A673 (cell line): Measurements from ENCODE around the gene RIN1. TPM values are rescaled to one million over a fixed set of nuclear protein-coding genes. Genes with fewer than 3 reads are reported as not detected.

Experiments used
- BruUV-seq: library from RNA; stranded (reverse); fragments of 400-500 nt; replicated peaks from 2 replicates; lab custom pipeline; 2021; lab: Mats Ljungman, UMichigan
- CTCF ChIA-PET: fragments of 300-600 bp; sonication (Branson Sonifier 250); formaldehyde crosslinking; loops from one replicate; lab custom pipeline; 2022; ENCODE audit warnings: antibody characterized with exemption; lab: Charles Lee
- POLR2A ChIA-PET: fragments of 300-600 bp; sonication (Branson Sonifier 250); formaldehyde crosslinking; loops from one replicate; lab custom pipeline; 2022; ENCODE audit warnings: antibody characterized with exemption; ENCODE audit not compliant: low non-redundant PET; lab: Charles Lee
- DNase-seq: peaks from one replicate; pipeline ENCODE4 v3.0.0-alpha.2; 2015; ENCODE audit warnings: low spot score
- H3K27ac ChIP-seq: fragments of 200-600 bp; sonication (generic); 2 replicates; pipeline ENCODE4 v1.5.1; 2016; ENCODE audit warnings: mixed run types, low read depth, mild to moderate bottlenecking, mixed read lengths, antibody characterized with exemption, low read length; ENCODE audit not compliant: poor library complexity, severe bottlenecking
- H3K27me3 ChIP-seq: fragments of 200-600 bp; sonication (generic); replicated peaks from 2 replicates; pipeline ENCODE4 v1.6.1; 2017; ENCODE audit warnings: mixed run types, low read depth, mild to moderate bottlenecking, mixed read lengths, antibody characterized with exemption, low read length; ENCODE audit not compliant: insufficient read depth, poor library complexity
- H3K36me3 ChIP-seq: fragments of 200-600 bp; sonication (generic); 2 replicates; pipeline ENCODE4 v1.6.1; 2016; ENCODE audit warnings: mixed run types, mild to moderate bottlenecking, mixed read lengths, antibody characterized with exemption, low read length; ENCODE audit not compliant: insufficient read depth, poor library complexity, severe bottlenecking
- H3K4me1 ChIP-seq: fragments of 200-600 bp; sonication (generic); 2 replicates; pipeline ENCODE4 v1.6.1; 2017; ENCODE audit warnings: mixed run types, mild to moderate bottlenecking, mixed read lengths, antibody characterized with exemption, low read length; ENCODE audit not compliant: insufficient read depth, poor library complexity, severe bottlenecking
- H3K4me3 ChIP-seq: fragments of 200-600 bp; sonication (generic); 2 replicates; pipeline ENCODE4 v1.5.1; 2016; ENCODE audit warnings: low read depth, mixed run types, mild to moderate bottlenecking, mixed read lengths, low read length; ENCODE audit not compliant: poor library complexity, severe bottlenecking
- H3K9me3 ChIP-seq: fragments of 200-600 bp; sonication (generic); 2 replicates; pipeline ENCODE4 v1.6.1; 2016; ENCODE audit warnings: mixed run types, low read depth, mild to moderate bottlenecking, mixed read lengths, antibody characterized with exemption, low read length; ENCODE audit not compliant: poor library complexity, severe bottlenecking
- EZH2 ChIP-seq: fragments of 200-600 bp; sonication (generic); IDR thresholded peaks from 2 replicates; pipeline ENCODE4 v1.6.1; 2017; ENCODE audit warnings: borderline replicate concordance, low read depth, mild to moderate bottlenecking, mixed read lengths, antibody characterized with exemption, low read length; ENCODE audit not compliant: poor library complexity, severe bottlenecking
- intact Hi-C: fragments of 100-400 bp; cut with micrococcal nuclease; formaldehyde crosslinking; loops from one replicate; pipeline ENCODE4 v1.10.0; 2022; ENCODE audit not compliant: unreplicated experiment
- total RNA-seq: library from RNA; stranded (reverse); gene quantifications from 2 replicates; pipeline ENCODE4 v1.2.3, GENCODE V29; 2021
- TF ChIP-seq, protein P1 (sequence below): fragments of 300-800, 200-600 bp; sonication (generic); conservative IDR thresholded peaks from 2 replicates; pipeline ENCODE4 v1.5.1; 2017; ENCODE audit warnings: low read depth, mild to moderate bottlenecking, antibody characterized with exemption, low read length, moderate library complexity, mixed read lengths

RIN1 gene
- total RNA-seq, 1 experiment from 2014 or later = 4.9 TPM

DNA sequence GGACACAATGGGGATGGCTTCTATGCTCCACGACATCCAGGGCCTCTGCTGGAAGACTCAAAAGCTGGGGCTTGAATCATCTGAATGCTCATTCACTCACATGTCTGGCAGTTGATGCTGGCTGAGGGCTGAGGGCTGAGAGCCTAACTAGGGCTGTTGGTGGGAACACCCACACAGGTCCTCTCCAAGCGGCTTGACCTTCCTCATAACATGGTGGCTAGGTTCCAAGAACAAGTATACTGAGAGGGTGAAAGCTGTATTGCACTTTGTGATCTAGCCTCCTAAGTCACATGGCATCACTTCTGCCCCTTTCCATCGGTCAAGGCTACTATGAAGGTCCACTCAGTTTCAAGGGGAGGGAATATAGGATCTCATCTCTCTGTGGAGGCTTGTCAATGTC lies 37.0 kb downstream of the RIN1 start:
- BruUV-seq = no TSS peak
- CTCF ChIA-PET = interaction anchor here (0.6 kb wide), 1 partner anchor 19 kb away, joined by 3 read pairs; no protein-coding TSS in a partner anchor
- no peaks in the 10 kb centered on the region for H3K27me3 ChIP-seq
- no peaks in the 10 kb centered on the region for H3K9me3 ChIP-seq
- no peaks in the 10 kb centered on the region for H3K36me3 ChIP-seq
- no peak for DNase-seq
- TF ChIP-seq, protein P1, sequence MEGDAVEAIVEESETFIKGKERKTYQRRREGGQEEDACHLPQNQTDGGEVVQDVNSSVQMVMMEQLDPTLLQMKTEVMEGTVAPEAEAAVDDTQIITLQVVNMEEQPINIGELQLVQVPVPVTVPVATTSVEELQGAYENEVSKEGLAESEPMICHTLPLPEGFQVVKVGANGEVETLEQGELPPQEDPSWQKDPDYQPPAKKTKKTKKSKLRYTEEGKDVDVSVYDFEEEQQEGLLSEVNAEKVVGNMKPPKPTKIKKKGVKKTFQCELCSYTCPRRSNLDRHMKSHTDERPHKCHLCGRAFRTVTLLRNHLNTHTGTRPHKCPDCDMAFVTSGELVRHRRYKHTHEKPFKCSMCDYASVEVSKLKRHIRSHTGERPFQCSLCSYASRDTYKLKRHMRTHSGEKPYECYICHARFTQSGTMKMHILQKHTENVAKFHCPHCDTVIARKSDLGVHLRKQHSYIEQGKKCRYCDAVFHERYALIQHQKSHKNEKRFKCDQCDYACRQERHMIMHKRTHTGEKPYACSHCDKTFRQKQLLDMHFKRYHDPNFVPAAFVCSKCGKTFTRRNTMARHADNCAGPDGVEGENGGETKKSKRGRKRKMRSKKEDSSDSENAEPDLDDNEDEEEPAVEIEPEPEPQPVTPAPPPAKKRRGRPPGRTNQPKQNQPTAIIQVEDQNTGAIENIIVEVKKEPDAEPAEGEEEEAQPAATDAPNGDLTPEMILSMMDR = no peak
- TF ChIP-seq EZH2 = no peak
- H3K4me3 ChIP-seq = no peak overlapping the region
- POLR2A ChIA-PET = no interaction called here
- H3K27ac ChIP-seq = no peak overlapping the region
- intact Hi-C loops = no loop called here
- H3K4me1 ChIP-seq = no peaks in the 10 kb centered on the region

- CTCF ChIA-PET = interaction anchor here (0.6 kb wide), 1 partner anchor 48 kb away, joined by 4 read pairs; no protein-coding TSS in a partner anchor
- TF ChIP-seq EZH2 = no peak
- TF ChIP-seq, protein P1 = no peak
- no peak overlapping the region for H3K4me3 ChIP-seq
- DNase-seq = no peak
- H3K4me1 ChIP-seq = no peaks in the 10 kb centered on the region
- intact Hi-C loops = no loop called here
- POLR2A ChIA-PET = no interaction called here
- H3K36me3 ChIP-seq = no peaks in the 10 kb centered on the region
- no peaks in the 10 kb centered on the region for H3K9me3 ChIP-seq
- no TSS peak for BruUV-seq
- H3K27me3 ChIP-seq = no peaks in the 10 kb centered on the region
- H3K27ac ChIP-seq = no peak overlapping the region
Observed at GRCh38 chr11:66297610-66298009, 38.6 kb downstream of the RIN1 start.

GRCh38 chr11:66294626-66295620 lies 41.3 kb downstream of the RIN1 start:
- POLR2A ChIA-PET = no interaction called here

More at GRCh38 chr11:66294626-66295620, 41.3 kb downstream of the RIN1 start:
- Histone ChIP-seq H3K27ac (no peak overlapping the region), H3K9me3 (no peaks in the 10 kb centered on the region), H3K36me3 (no peaks in the 10 kb centered on the region), H3K4me3 (no peak overlapping the region), H3K4me1 (peaks cover 8% of the 10 kb centered on the region), H3K27me3 (no peaks in the 10 kb centered on the region)
- no TSS peak for BruUV-seq
- intact Hi-C loops = no loop called here
- CTCF ChIA-PET = interaction anchor here (0.6 kb wide), 1 partner anchor 11 kb away, joined by 7 read pairs; no protein-coding TSS in a partner anchor
- no peak for DNase-seq
- TF ChIP-seq EZH2 = no peak
- TF ChIP-seq, protein P1 = no peak
